SU-DHL-6 (cell line): Measurements from ENCODE around the gene ENOX1.

ENCODE experiments used
- EZH2phosphoT487 ChIP-seq: fragments of 200-600 bp; sonication (generic), shearing (Covaris generic); conservative IDR thresholded peaks from 2 replicates; pipeline ENCODE4 v1.6.1; 2018; ENCODE audit warnings: mild to moderate bottlenecking, antibody characterized with exemption, low read length, moderate library complexity, mixed read lengths
- TF ChIP-seq, protein P1 (sequence below): fragments of 200-600 bp; sonication (generic); IDR thresholded peaks from one replicate; pipeline ENCODE4 v1.5.1; 2017; ENCODE audit warnings: antibody characterized with exemption, mild to moderate bottlenecking, low read length, moderate library complexity; ENCODE audit not compliant: insufficient read depth, poor library complexity, severe bottlenecking

DNA sequence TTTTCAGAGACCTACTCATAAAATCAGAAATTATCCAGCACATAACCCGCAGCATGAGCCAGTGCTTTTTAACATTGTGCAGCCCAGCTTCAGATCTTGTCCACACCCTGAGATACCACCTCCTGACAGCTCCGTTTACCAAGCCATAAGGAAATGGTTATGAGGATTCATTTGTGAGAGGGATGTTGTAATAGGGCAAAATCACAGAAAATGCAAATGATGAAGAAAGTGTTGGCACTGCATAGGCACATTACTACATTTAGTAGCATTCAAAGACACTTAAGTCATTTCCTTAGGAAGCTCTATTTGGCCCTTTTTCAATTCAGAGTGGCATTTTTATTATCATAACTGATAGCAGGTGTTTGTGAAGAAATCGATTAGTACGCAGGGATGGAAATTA lies 485.9 kb downstream of the ENOX1 start:
- TF ChIP-seq, protein P1, sequence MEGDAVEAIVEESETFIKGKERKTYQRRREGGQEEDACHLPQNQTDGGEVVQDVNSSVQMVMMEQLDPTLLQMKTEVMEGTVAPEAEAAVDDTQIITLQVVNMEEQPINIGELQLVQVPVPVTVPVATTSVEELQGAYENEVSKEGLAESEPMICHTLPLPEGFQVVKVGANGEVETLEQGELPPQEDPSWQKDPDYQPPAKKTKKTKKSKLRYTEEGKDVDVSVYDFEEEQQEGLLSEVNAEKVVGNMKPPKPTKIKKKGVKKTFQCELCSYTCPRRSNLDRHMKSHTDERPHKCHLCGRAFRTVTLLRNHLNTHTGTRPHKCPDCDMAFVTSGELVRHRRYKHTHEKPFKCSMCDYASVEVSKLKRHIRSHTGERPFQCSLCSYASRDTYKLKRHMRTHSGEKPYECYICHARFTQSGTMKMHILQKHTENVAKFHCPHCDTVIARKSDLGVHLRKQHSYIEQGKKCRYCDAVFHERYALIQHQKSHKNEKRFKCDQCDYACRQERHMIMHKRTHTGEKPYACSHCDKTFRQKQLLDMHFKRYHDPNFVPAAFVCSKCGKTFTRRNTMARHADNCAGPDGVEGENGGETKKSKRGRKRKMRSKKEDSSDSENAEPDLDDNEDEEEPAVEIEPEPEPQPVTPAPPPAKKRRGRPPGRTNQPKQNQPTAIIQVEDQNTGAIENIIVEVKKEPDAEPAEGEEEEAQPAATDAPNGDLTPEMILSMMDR: no peak
- no peak for TF ChIP-seq EZH2phosphoT487
